Measurements from ENCODE around the gene SATB2.
A peak's percentile ranks its signal among the peaks of the same experiment; 100 is the strongest.

The SATB2 gene

GRCh38 chr2:199465988-199466691, 8.4 kb upstream of the SATB2 start:
- DNase-seq (ENCODE audit: low spot score): no peak

GRCh38 chr2:199465390-199465789, 7.7 kb upstream of the SATB2 start:
- DNase-seq (ENCODE audit: low spot score): no peak

- no peak for DNase-seq (ENCODE audit: low spot score)
These were observed 7.0 kb upstream of the SATB2 start for GRCh38 chr2:199464606-199465352.

GRCh38 chr2:199463708-199464605, 6.2 kb upstream of the SATB2 start:
- no peak for DNase-seq (ENCODE audit: low spot score)

GRCh38 chr2:199462956-199463692, 5.4 kb upstream of the SATB2 start:
- DNase-seq (ENCODE audit: low spot score): peak; percentile 89

- no peak for DNase-seq (ENCODE audit: low spot score)
These were observed 4.7 kb upstream of the SATB2 start for GRCh38 chr2:199462347-199462955.

- DNase-seq (ENCODE audit: low spot score): no peak
These were observed 4.1 kb upstream of the SATB2 start for GRCh38 chr2:199461711-199462346.

GRCh38 chr2:199460846-199461710, 3.3 kb upstream of the SATB2 start:
- DNase-seq (ENCODE audit: low spot score): no peak

GRCh38 chr2:199460101-199460671, 2.4 kb upstream of the SATB2 start:
- DNase-seq (ENCODE audit: low spot score): no peak

- DNase-seq (ENCODE audit: low spot score): peak; percentile 93
These were observed 1.8 kb upstream of the SATB2 start for GRCh38 chr2:199459286-199460100.

- DNase-seq (ENCODE audit: low spot score): peak; percentile 67
These were observed 1.1 kb upstream of the SATB2 start for GRCh38 chr2:199458806-199459285.

- DNase-seq (ENCODE audit: low spot score): no peak
These were observed 468 bp upstream of the SATB2 start for GRCh38 chr2:199458009-199458805.

- no peak for DNase-seq (ENCODE audit: low spot score)
These were observed 1.2 kb downstream of the SATB2 start for GRCh38 chr2:199456383-199457146.

GRCh38 chr2:199455545-199456382, 2.0 kb downstream of the SATB2 start:
- no peak for DNase-seq (ENCODE audit: low spot score)

- no peak for DNase-seq (ENCODE audit: low spot score)
These were observed 2.6 kb downstream of the SATB2 start for GRCh38 chr2:199455210-199455544.

- DNase-seq (ENCODE audit: low spot score): no peak
These were observed 4.8 kb downstream of the SATB2 start for GRCh38 chr2:199452991-199453379.

Data from hepatic stellate cell (primary cell).